Islet of Langerhans (tissue), 1 donor: ENCODE measurements around the gene KMT2D.
A peak's percentile ranks its signal among the peaks of the same experiment; 100 is the strongest.
"Not testable (repeated sequence)": the region's sequence is repeated elsewhere in the genome, so short reads cannot be mapped to it uniquely, and the experiment has no call there.

Experiments
- FAIRE-seq: peaks from one replicate; lab custom pipeline; 2011; peaks lifted over from hg19 to GRCh38; lab: Jason Lieb, UNC

KMT2D gene

GRCh38 chr12:49088932-49089330, 28.3 kb upstream of the KMT2D start:
- FAIRE-seq, result no peak

- no peak for FAIRE-seq
These were observed 27.7 kb upstream of the KMT2D start for GRCh38 chr12:49088150-49088931.

DNA sequence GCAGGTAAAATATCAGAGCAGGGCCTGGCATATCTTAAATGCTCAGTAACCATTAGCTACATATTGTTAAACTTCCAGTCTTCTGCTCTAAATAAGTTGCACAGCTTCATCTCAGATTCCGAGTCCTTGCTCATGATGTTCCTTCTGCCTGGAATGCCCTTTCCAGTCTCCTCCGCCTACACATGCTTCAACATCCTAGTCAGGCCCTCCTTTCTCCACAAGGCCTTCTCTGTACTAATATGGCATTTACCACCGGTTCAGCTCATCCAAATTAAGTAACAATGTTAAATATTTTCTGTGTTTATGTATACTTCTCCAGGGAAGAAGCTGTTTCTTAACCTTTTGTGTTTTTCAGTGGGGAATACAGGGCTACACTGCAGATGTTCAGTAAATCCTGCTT, 25.5 kb upstream of the KMT2D start:
- no peak for FAIRE-seq

- no peak for FAIRE-seq
These were observed 23.8 kb upstream of the KMT2D start for GRCh38 chr12:49084438-49084837.

DNA sequence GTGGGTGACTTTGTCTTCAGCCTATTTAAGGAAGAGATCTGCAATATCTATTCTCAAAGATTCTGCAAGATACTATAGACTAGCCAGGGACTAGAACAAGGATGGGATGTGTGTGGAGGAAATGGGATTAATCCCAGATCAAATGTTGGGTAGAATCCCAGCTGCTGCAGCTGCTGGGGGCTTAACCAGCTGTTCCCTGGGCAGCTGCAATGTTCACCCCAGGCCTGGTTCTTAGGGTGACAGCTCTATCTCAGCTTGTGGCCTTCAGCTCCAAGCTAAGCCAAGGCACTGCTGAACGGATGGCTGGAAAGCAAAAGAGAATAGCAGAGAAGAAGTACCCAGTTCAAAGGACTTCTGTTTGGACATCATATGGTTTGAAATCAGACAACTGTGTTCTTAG, 19.2 kb upstream of the KMT2D start:
- FAIRE-seq, result no peak

DNA sequence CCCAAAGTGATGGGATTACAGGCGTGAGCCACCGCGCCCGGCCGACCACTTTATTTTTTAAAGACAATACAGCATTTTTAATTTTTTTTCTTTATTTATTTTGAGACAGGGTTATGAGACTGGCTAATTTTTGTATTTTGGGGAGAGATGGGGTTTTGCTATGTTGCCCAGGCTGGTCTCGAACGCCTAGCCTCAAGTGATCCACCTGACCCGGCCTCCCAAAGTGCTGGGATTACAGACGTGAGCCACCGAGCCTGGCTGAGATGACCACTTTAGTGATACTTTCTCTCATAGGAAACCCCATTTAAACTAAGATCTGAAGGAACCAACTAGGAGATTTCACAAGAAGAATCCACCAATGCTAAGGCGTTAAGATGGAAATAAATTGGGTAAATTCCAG, 10.4 kb upstream of the KMT2D start:
- no peak for FAIRE-seq

DNA sequence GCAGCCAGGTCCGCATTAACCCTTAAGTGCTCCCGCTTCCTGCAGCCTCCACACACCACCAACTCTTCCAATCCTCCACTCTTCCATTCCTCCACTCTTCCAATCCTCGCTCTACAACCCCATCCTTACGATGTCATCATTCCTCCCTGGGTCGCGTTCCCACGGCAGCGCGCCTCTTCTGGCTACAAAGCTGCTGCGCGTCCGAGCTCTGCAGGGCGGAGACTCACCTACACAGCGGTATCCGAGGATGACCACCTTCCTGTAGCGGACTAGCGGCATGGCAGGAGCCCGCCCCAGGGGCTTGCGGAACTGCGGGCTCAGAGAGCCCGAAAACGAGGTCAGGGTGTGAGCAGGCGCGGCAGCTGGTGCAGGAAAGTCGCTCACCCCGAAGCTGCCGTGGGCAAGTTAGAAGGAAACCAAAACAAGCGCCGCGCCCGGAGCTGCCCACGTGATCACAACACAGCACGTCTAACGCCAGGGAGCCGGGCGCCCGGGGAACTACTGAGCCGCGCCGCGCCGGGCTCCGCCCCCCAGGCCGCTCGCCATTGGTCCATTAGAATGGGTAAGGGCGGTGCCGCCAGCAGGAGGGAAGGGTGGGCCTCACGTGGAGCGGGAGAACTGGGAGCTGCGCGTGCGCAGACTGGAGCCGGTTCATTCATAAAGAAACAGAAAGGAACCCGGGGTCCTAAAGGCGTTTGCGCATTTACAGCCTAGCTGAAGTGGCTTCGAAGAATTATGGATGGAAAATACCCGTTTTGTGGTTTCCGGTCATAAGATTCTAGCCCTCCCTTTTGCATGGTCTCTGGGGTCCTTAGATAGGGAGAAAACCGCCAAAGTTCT, 9.1 kb upstream of the KMT2D start, which contains the start of gene RHEBL1:
Gene RHEBL1 (minus strand): TSS at position 473 of the 840 bp plus-strand sequence. CDS start 194 bp downstream, at position 279.
- no peak for FAIRE-seq

GRCh38 chr12:49068879-49069506, 8.4 kb upstream of the KMT2D start:
- no peak for FAIRE-seq

DNA sequence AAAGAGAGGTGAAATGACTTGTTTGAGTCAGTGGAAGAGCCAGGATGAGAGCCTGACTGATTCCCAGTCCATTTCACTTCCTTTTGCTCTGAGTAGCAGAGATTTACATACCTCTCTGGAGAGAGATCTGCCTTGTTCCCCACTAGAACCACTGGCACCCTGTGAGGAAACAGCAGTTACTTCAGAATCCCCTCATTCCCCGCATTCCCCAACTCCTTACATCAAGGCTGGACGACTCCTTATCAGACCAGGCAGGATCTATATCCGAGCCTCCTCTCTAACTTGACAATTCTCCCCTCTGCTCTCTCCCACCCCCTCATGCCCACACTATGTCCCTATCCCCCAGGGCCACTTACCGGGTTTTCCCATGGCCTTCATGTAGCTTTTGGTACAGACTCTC, 5.5 kb upstream of the KMT2D start:
- FAIRE-seq, result no peak

- FAIRE-seq, result no peak
These were observed 4.2 kb upstream of the KMT2D start for GRCh38 chr12:49064767-49065152.

DNA sequence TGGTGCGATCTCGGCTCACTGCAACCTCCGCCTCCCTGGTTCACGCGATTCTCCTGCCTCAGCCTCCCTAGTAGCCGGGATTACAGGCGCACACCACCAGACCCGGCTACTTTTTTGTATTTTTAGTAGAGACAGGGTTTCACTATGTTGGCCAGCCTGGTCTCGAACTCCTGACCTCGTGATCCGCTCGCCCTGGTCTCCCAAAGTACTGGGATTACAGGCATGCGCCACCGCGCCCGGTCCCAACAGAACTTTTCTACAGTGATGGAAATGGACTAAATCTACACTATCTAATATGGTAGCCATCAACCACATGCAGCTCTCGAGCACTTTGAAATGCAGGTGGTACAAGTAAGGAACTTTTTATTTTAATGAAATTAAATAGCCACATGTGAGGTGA, 1.3 kb upstream of the KMT2D start:
- not testable (repeated sequence) for FAIRE-seq

GRCh38 chr12:49061157-49061650, 610 bp upstream of the KMT2D start:
- FAIRE-seq, result no peak

DNA sequence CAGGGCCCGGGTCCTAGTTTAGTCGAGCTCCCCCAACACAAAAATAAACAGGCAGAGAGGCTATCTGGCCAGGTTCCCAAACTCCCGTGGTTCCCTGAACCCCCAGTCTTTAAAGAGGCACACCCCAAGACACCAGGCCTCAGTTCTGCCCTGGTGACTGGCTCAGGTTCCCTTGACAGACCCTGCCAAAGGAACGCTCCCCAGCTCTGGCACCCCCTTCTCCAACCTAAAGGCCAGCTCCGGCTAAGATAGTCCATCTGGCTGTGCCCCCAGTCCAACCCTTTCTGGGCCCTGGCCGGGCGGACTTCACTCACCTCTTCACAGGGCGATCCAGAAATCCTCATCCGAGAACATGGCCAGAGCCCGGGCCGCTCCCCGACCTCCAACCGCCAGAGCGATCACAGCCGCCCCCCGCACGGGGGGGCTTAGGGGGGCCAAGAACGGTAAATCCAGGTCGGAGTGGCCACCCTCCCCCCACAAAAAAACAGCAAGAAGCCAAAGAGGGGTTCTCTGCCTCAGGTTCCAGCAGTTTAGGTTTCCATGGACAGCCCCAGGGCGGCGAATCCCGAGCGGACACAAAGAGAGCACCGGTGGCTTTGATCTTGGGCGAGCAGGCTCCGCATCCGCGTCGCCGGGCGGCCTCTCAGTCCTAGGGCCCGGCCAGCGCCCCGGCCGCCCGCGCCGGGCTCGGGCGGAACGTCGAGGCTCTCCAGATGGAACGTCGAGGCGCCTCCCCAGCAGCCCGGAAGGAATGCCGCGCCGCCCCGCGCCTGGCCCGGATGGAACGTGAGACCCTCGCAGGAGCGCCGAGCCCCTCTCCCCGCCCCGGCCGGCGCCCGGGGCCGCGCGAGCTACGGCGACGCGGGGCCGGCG, 1.1 kb downstream of the KMT2D start:
- FAIRE-seq, result no peak

DNA sequence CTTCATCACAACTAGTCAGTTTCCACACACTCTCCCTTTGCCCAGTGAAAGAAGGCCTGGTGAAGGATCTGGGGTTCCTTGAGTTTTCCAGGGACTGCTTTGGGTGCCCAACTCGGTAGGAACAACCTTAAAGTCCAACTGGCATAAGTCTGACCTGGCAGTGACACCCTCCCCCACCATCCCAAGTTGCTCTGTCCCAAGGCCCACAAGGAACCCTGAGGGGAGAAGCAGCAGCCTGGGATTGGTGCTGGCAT, 1.6 kb downstream of the KMT2D start:
- no peak for FAIRE-seq

DNA sequence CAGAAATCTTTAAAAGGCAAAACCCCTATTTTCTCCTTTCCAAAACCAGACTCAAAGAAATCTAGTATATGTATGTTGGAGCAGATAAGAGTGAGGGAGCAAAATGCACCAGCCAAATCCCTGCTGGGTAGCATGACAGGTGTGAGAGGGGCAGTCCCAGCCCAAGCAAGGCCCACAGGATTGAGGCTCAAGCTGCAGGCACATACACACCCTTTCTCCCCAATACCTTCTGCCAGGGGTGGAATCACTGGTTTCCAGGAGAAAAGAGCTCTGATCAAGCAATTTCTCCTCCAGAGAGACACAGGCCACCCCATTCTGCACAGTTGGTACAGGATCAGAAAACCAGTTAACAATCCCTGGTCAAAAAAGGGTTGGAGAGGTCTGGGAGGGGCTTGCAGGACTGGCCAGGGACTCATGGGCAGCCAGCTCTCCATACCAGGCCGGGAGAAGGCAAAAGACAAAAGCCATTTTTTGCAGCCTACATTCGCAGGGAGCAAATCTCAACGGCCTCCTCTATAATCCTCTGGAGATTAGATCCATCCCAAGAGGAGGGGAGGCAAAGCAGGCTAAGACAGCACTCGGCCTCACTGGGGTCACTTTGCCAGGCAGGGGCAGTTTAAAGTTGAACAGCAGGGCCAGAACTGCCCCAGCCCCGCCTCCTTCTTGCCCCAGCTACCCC, 2.1 kb downstream of the KMT2D start:
- no peak for FAIRE-seq

DNA sequence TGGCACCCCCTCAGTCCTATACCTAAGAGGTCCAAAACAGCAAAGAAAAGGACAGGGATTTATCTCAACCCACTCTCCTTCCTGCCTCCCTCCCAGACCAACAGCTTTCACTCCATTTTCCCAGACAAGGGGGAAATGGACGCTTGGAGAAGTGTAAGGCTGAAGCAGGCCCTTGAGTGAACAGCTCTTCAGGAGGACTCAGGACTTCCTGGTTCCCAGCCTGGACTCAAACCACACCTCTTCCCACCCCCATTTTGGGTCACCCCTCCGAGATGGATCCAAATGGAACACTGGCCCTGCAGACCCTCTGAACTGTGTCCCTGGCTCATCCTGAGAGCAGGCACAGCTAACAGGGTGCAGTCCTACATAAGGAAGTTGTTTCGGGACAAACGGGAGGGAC, 2.7 kb downstream of the KMT2D start:
- FAIRE-seq, result no peak

DNA sequence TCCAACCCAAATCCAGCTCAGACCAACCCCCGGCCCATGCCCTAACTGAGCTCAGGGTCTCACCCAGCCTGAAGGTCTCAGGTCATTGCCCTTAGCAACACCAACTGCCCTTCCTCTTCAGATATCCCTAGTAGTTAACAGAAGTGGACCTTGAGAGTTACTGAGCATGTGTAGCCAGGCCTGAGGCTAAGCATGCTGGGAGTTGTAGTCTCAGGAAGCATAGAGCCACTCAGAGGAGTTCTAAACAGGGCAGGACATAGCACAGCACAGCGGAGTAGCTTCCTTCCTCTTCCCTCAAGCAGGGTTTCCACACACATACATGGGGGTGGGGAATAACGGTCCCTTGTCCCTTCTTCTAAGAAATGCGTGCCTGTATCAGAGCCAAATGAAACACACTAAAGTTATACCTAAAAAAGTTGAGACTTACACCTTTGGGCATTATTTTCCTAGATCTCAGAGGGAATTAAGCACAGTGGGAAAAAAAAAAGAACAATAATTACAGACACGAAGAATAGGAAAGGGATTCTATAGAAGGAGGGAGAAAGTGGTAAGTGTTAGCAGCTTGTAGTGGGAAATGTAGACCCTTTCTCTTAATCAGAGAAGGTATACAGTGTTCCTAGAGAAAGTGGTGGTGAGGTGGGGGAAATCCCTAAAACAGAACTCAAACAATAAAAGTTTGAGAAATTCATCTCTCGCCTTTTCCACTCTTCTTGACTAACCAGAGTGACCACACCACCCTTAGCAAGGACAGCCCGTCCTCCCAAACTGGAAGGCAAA, 4.4 kb downstream of the KMT2D start:
- peak; percentile 58 for FAIRE-seq

DNA sequence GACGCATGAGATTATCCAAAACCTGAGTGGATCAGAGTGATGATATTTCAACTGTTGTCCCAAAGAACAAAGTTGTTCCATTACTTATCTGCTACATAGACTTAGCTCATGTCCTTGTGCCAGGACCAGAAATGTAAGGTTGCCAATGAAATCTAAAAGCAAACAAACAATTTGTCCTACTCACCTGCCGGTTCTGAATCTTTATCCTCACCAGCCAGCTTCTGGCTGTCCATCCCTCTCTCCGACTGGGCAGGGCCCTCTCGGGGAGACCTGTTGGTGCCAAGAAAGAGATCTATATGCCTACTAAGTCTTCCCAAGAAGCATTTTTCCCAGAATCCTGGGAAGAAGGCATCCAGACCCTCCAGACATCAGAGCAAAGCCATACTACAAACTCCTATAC, 5.5 kb downstream of the KMT2D start:
- no peak for FAIRE-seq

GRCh38 chr12:49054524-49054923, 6.1 kb downstream of the KMT2D start:
- no peak for FAIRE-seq

DNA sequence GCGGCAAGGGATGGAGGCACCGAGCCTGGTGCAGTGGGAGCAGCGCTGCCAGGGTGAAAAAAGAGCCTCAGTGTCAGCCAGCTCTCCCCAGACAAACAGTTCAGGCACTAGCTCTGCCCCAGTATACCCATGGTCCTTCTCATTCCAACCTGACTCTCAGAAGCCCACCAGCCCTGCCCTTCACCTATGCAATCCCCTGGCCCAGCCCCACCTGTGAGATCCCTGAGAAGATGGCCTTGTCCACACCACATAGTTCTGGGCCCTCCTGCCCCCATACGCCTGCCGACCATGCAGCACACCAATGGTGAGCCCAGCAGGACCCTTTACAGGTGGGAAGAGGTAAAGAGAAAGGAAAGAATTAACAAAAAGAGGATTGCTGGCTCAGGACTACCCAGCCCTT, 6.5 kb downstream of the KMT2D start:
- FAIRE-seq, result no peak
